IPS-15b (cell line): ENCODE results near the gene FNDC11.
"Not testable (repeated sequence)": the region's sequence is repeated elsewhere in the genome, so short reads cannot be mapped to it uniquely, and the experiment has no call there.

Experiments used
- H3K27me3 ChIP-seq: one replicate; pipeline ENCODE4 v1.6.1; 2013; ENCODE audit warnings: low read length; ENCODE audit not compliant: control insufficient read depth, insufficient read depth
- H3K36me3 ChIP-seq: one replicate; pipeline ENCODE4 v1.6.1; 2013; ENCODE audit warnings: low read length; ENCODE audit not compliant: control insufficient read depth, insufficient read depth
- H3K4me1 ChIP-seq: one replicate; pipeline ENCODE4 v1.6.1; 2013; ENCODE audit warnings: mild to moderate bottlenecking, low read length; ENCODE audit not compliant: control insufficient read depth, insufficient read depth
- H3K4me3 ChIP-seq: one replicate; pipeline ENCODE4 v1.5.1; 2013; ENCODE audit warnings: low read depth, low read length
- H3K9ac ChIP-seq: one replicate; pipeline ENCODE4 v1.6.1; 2013; ENCODE audit warnings: low read depth, mild to moderate bottlenecking, low read length
- H3K9me3 ChIP-seq: one replicate; pipeline ENCODE4 v1.6.1; 2013; ENCODE audit warnings: mild to moderate bottlenecking, low read length; ENCODE audit not compliant: control insufficient read depth, insufficient read depth

Gene FNDC11

GRCh38 chr20:63597651-63598478 is 43.9 kb downstream of the FNDC11 start:
- Histone ChIP-seq H3K9ac (no peak overlapping the region), H3K27me3 (no peaks in the 10 kb centered on the region), H3K36me3 (peaks cover 24% of the 10 kb centered on the region), H3K4me3 (no peak overlapping the region), H3K9me3 (no peaks in the 10 kb centered on the region), H3K4me1 (no peaks in the 10 kb centered on the region)

GRCh38 chr20:63598479-63599395 is 44.8 kb downstream of the FNDC11 start:
- Histone ChIP-seq H3K4me3 (no peak overlapping the region), H3K27me3 (no peaks in the 10 kb centered on the region), H3K36me3 (peaks cover 20% of the 10 kb centered on the region), H3K9ac (no peak overlapping the region), H3K9me3 (no peaks in the 10 kb centered on the region), H3K4me1 (no peaks in the 10 kb centered on the region)

GRCh38 chr20:63599396-63600050 is 45.6 kb downstream of the FNDC11 start:
- Histone ChIP-seq H3K4me1 (no peaks in the 10 kb centered on the region), H3K4me3 (no peak overlapping the region), H3K27me3 (no peaks in the 10 kb centered on the region), H3K9ac (no peak overlapping the region), H3K36me3 (peaks cover 23% of the 10 kb centered on the region), H3K9me3 (no peaks in the 10 kb centered on the region)

GRCh38 chr20:63601679-63602078 is 47.7 kb downstream of the FNDC11 start:
- H3K4me3 ChIP-seq, H3K9ac ChIP-seq, H3K4me1 ChIP-seq, H3K9me3 ChIP-seq, H3K27me3 ChIP-seq: not testable (repeated sequence)
- H3K36me3 ChIP-seq: peaks cover 23% of the 10 kb centered on the region

GRCh38 chr20:63602321-63602720 is 48.4 kb downstream of the FNDC11 start:
- Histone ChIP-seq H3K9me3 (no peaks in the 10 kb centered on the region), H3K27me3 (no peaks in the 10 kb centered on the region), H3K9ac (no peak overlapping the region), H3K4me3 (no peak overlapping the region), H3K36me3 (peaks cover 23% of the 10 kb centered on the region), H3K4me1 (no peaks in the 10 kb centered on the region)
